Naive B cell (primary cell): ENCODE results near the gene TRAPPC10. TPM values are rescaled to one million over a fixed set of nuclear protein-coding genes. Genes with fewer than 3 reads are reported as not detected.
A peak's percentile ranks its signal among the peaks of the same experiment; 100 is the strongest.

ENCODE experiments used
- ATAC-seq, 2 donors: fragments of 150-1000 bp; cut with Tn5 transposase; 2 replicates each; pipeline ENCODE4 v1.10.0; 2021; ENCODE audit warnings: low read depth in 2 of 2, mild to moderate bottlenecking in 2 of 2, moderate library complexity in 2 of 2
- DNase-seq: peaks from one replicate; pipeline ENCODE4 v3.0.0; 2022
- H3K27ac Mint-ChIP-seq, 6 donors: one replicate each; pipeline ENCODE4 v1.8.0; 2020 to 2022; ENCODE audit warnings: mild to moderate bottlenecking in 6 of 6, mixed read lengths in 6 of 6, moderate library complexity in 5 of 6, inconsistent platforms in 2 of 6
- H3K27me3 Mint-ChIP-seq, 3 donors: one replicate each; pipeline ENCODE4 v1.8.0; 2021 to 2022; ENCODE audit warnings: mixed read lengths in 3 of 3, mild to moderate bottlenecking in 1 of 3
- H3K36me3 Mint-ChIP-seq, 2 donors: one replicate each; pipeline ENCODE4 v1.8.0; 2020 to 2022; ENCODE audit warnings: mixed read lengths in 2 of 2, inconsistent platforms in 1 of 2, mild to moderate bottlenecking in 1 of 2
- H3K4me1 Mint-ChIP-seq, 3 donors: one replicate each; pipeline ENCODE4 v1.8.0; 2020 to 2022; ENCODE audit warnings: mixed read lengths in 3 of 3, inconsistent platforms in 1 of 3, mild to moderate bottlenecking in 1 of 3, moderate library complexity in 1 of 3
- H3K4me3 Mint-ChIP-seq, 8 donors: one replicate each; pipeline ENCODE4 v1.8.0; 2020 to 2022; ENCODE audit warnings: mild to moderate bottlenecking in 8 of 8, mixed read lengths in 8 of 8, moderate library complexity in 8 of 8, inconsistent platforms in 2 of 8
- H3K9me3 Mint-ChIP-seq, 7 donors: one replicate each; pipeline ENCODE4 v1.8.0; 2020 to 2022; ENCODE audit warnings: mixed read lengths in 7 of 7, mild to moderate bottlenecking in 5 of 7, inconsistent platforms in 2 of 7, moderate library complexity in 1 of 7
- polyA plus RNA-seq, 6 donors: library from polyadenylated mRNA; unstranded; fragments of 300-500 nt; fragmentation: Illumina TruSeq; gene quantifications; one replicate each; pipeline ENCODE4 v1.2.3, GENCODE V29; 2021; ENCODE audit warnings: low read depth in 6 of 6

The TRAPPC10 gene
- polyA plus RNA-seq, 6 donors from 2014 or later: 23.9 to 32.2 (median 28.0) TPM

GRCh38 chr21:44000360-44000759, 11.7 kb upstream of the TRAPPC10 start:
- H3K4me3 Mint-ChIP-seq: no peak overlapping the region
- H3K9me3 Mint-ChIP-seq: no peaks in the 10 kb centered on the region
- no peak for DNase-seq
- peaks cover 0 to 3% (median 0%) of the 10 kb centered on the region in 3 donors for H3K4me1 Mint-ChIP-seq
- peaks cover 0 to 5% (median 0%) of the 10 kb centered on the region in 3 donors for H3K27me3 Mint-ChIP-seq
- no peak for ATAC-seq
- H3K36me3 Mint-ChIP-seq: no peaks in the 10 kb centered on the region
- no peak overlapping the region for H3K27ac Mint-ChIP-seq

GRCh38 chr21:44002511-44002910, 9.6 kb upstream of the TRAPPC10 start:
- peaks cover 0 to 5% (median 0%) of the 10 kb centered on the region in 3 donors for H3K27me3 Mint-ChIP-seq

GRCh38 chr21:44003307-44003966, 8.7 kb upstream of the TRAPPC10 start:
- ATAC-seq (no peak), DNase-seq (no peak)
- H3K27ac Mint-ChIP-seq: peak overlapping the region in 1 of 6 donors; percentile 42
- no peaks in the 10 kb centered on the region for H3K9me3 Mint-ChIP-seq
- H3K27me3 Mint-ChIP-seq: peaks cover 0 to 5% (median 0%) of the 10 kb centered on the region in 3 donors
- H3K4me3 Mint-ChIP-seq: no peak overlapping the region
- peaks cover 0 to 4% (median 0%) of the 10 kb centered on the region in 3 donors for H3K4me1 Mint-ChIP-seq
- H3K36me3 Mint-ChIP-seq: no peaks in the 10 kb centered on the region

More at GRCh38 chr21:44002511-44002910, 9.6 kb upstream of the TRAPPC10 start:
- DNase-seq: no peak
- Mint-ChIP-seq H3K4me3 (no peak overlapping the region), H3K9me3 (no peaks in the 10 kb centered on the region), H3K27ac (no peak overlapping the region), H3K4me1 (peaks cover 0 to 3% (median 0%) of the 10 kb centered on the region in 3 donors), H3K36me3 (no peaks in the 10 kb centered on the region)
- ATAC-seq: no peak

- Mint-ChIP-seq H3K36me3 (no peaks in the 10 kb centered on the region), H3K9me3 (no peaks in the 10 kb centered on the region), H3K4me1 (peaks cover 0 to 5% (median 0%) of the 10 kb centered on the region in 3 donors), H3K27ac (no peak overlapping the region), H3K27me3 (no peaks in the 10 kb centered on the region), H3K4me3 (no peak overlapping the region)
- no peak for ATAC-seq
- no peak for DNase-seq
Measured at GRCh38 chr21:44005071-44005470, 7.0 kb upstream of the TRAPPC10 start.

GRCh38 chr21:44005593-44005992, 6.5 kb upstream of the TRAPPC10 start:
- ATAC-seq (no peak), DNase-seq (no peak)
- Mint-ChIP-seq H3K27ac (no peak overlapping the region), H3K9me3 (no peaks in the 10 kb centered on the region), H3K27me3 (no peaks in the 10 kb centered on the region), H3K4me3 (no peak overlapping the region), H3K36me3 (no peaks in the 10 kb centered on the region), H3K4me1 (peaks cover 0 to 5% (median 0%) of the 10 kb centered on the region in 3 donors)

- Mint-ChIP-seq H3K27me3 (no peaks in the 10 kb centered on the region), H3K4me1 (peaks cover 3 to 5% (median 4%) of the 10 kb centered on the region in 3 donors), H3K27ac (no peak overlapping the region), H3K36me3 (no peaks in the 10 kb centered on the region), H3K4me3 (no peak overlapping the region), H3K9me3 (no peaks in the 10 kb centered on the region)
- DNase-seq (no peak), ATAC-seq (no peak)
Measured at GRCh38 chr21:44006017-44006619, 6.0 kb upstream of the TRAPPC10 start.

- no peaks in the 10 kb centered on the region for H3K36me3 Mint-ChIP-seq
- no peak overlapping the region for H3K27ac Mint-ChIP-seq
- H3K4me3 Mint-ChIP-seq: no peak overlapping the region
- ATAC-seq (no peak), DNase-seq (no peak)
- peaks cover 7 to 9% (median 8%) of the 10 kb centered on the region in 3 donors for H3K4me1 Mint-ChIP-seq
- H3K27me3 Mint-ChIP-seq: no peaks in the 10 kb centered on the region
- H3K9me3 Mint-ChIP-seq: no peaks in the 10 kb centered on the region
Measured at GRCh38 chr21:44006656-44007055, 5.5 kb upstream of the TRAPPC10 start.

GRCh38 chr21:44010429-44010828, 1.7 kb upstream of the TRAPPC10 start:
- Mint-ChIP-seq H3K4me1 (peaks cover 22 to 36% (median 27%) of the 10 kb centered on the region in 3 donors), H3K9me3 (no peaks in the 10 kb centered on the region), H3K27me3 (no peaks in the 10 kb centered on the region), H3K36me3 (no peaks in the 10 kb centered on the region), H3K27ac (peak overlapping the region in 5 of 6 donors; percentile 69 to 96 (median 93)), H3K4me3 (peak overlapping the region in 4 of 8 donors; percentile 13 to 95 (median 84))
- no peak for ATAC-seq
- no peak for DNase-seq

GRCh38 chr21:44011123-44011522, 986 bp upstream of the TRAPPC10 start:
- ATAC-seq: no peak
- Mint-ChIP-seq H3K27ac (peak overlapping the region; percentile 92 to 98 (median 95)), H3K4me1 (peaks cover 27 to 42% (median 34%) of the 10 kb centered on the region in 3 donors), H3K9me3 (no peaks in the 10 kb centered on the region), H3K4me3 (peak overlapping the region; percentile 87 to 95 (median 92)), H3K36me3 (no peaks in the 10 kb centered on the region), H3K27me3 (no peaks in the 10 kb centered on the region)
- no peak for DNase-seq

- Mint-ChIP-seq H3K27me3 (no peaks in the 10 kb centered on the region), H3K4me1 (peaks cover 37 to 57% (median 48%) of the 10 kb centered on the region in 3 donors)
- peak; percentile 73 for DNase-seq
Measured at GRCh38 chr21:44012474-44013379, 618 bp downstream of the TRAPPC10 start.

GRCh38 chr21:44013380-44014088, 1.4 kb downstream of the TRAPPC10 start:
- DNase-seq (peak; percentile 11), ATAC-seq (peak in 1 of 2 donors; percentile 7)
- H3K36me3 Mint-ChIP-seq: no peaks in the 10 kb centered on the region
- no peaks in the 10 kb centered on the region for H3K27me3 Mint-ChIP-seq
- peak overlapping the region; percentile 84 to 96 (median 92) for H3K4me3 Mint-ChIP-seq
- peaks cover 36 to 65% (median 51%) of the 10 kb centered on the region in 3 donors for H3K4me1 Mint-ChIP-seq
- H3K27ac Mint-ChIP-seq: peak overlapping the region; percentile 91 to 96 (median 93)
- H3K9me3 Mint-ChIP-seq: no peaks in the 10 kb centered on the region

More at GRCh38 chr21:44012474-44013379, 618 bp downstream of the TRAPPC10 start:
- Mint-ChIP-seq H3K27ac (peak overlapping the region; percentile 91 to 96 (median 93)), H3K4me3 (peak overlapping the region; percentile 84 to 96 (median 92)), H3K9me3 (no peaks in the 10 kb centered on the region), H3K36me3 (no peaks in the 10 kb centered on the region)
- peak; percentile 75 to 77 for ATAC-seq

GRCh38 chr21:44017601-44018000, 5.5 kb downstream of the TRAPPC10 start:
- peak overlapping the region in 3 of 6 donors; percentile 20 to 54 (median 49) for H3K27ac Mint-ChIP-seq
- H3K36me3 Mint-ChIP-seq: no peaks in the 10 kb centered on the region
- H3K4me1 Mint-ChIP-seq: peaks cover 55 to 95% (median 80%) of the 10 kb centered on the region in 3 donors
- H3K27me3 Mint-ChIP-seq: no peaks in the 10 kb centered on the region
- ATAC-seq (no peak), DNase-seq (no peak)
- peak overlapping the region in 1 of 8 donors; percentile 9 for H3K4me3 Mint-ChIP-seq
- H3K9me3 Mint-ChIP-seq: no peaks in the 10 kb centered on the region
